ENCODE data around the gene ZYX. TPM values are rescaled to one million over a fixed set of nuclear protein-coding genes. Genes with fewer than 3 reads are reported as not detected.

ZYX gene
- total RNA-seq, 1 donor from 2014 or later, result 523 TPM

GRCh38 chr7:143387156-143387975 is 6.2 kb downstream of the ZYX start:
- no peak for FAIRE-seq
- H3K4me1 ChIP-seq (ENCODE audit: insufficient read depth, low read length), result peaks cover 69% of the 10 kb centered on the region
- H3K27me3 ChIP-seq (ENCODE audit: insufficient read depth, low read length), result no peaks in the 10 kb centered on the region
- H3K36me3 ChIP-seq (ENCODE audit: insufficient read depth, low read length), result peaks cover 76% of the 10 kb centered on the region
- peaks cover 84% of the 10 kb centered on the region for H3K79me2 ChIP-seq (ENCODE audit: insufficient read depth, low read length)
- peak overlapping the region; percentile 26 for H3K4me3 ChIP-seq (ENCODE audit: insufficient read depth, low read depth, low read length)
- peak overlapping the region; percentile 72 for H3K9ac ChIP-seq (ENCODE audit: low read length)
- Mint-ChIP-seq H3K4me1 (ENCODE audit: low read depth, unreplicated experiment) (peaks cover 35% of the 10 kb centered on the region), H3K27me3 (ENCODE audit: low read depth, unreplicated experiment) (no peaks in the 10 kb centered on the region), H3K9me3 (ENCODE audit: unreplicated experiment) (peaks cover 4% of the 10 kb centered on the region), H3K36me3 (ENCODE audit: low read depth, unreplicated experiment) (peaks cover 23% of the 10 kb centered on the region), H3K27ac (ENCODE audit: unreplicated experiment) (peak overlapping the region; percentile 55), H3K4me3 (ENCODE audit: unreplicated experiment) (no peak overlapping the region)
- H4K20me1 ChIP-seq (ENCODE audit: insufficient read depth, low read length), result peaks cover 100% of the 10 kb centered on the region
- H2AFZ ChIP-seq (ENCODE audit: low read depth, low read length), result no peak overlapping the region
- TF ChIP-seq CTCF (IDR thresholded peaks at IDR 0.05; ENCODE audit: insufficient read depth, low read depth, low read length) (no peak), EZH2 (IDR thresholded peaks at IDR 0.05; ENCODE audit: insufficient read depth, low read length) (no peak)
- H3K9me3 ChIP-seq (ENCODE audit: insufficient read depth, low read depth, low read length), result no peaks in the 10 kb centered on the region
- H3K4me2 ChIP-seq (ENCODE audit: low read length), result peak overlapping the region; percentile 97
- no peak for DNase-seq (ENCODE audit: low read depth)
- H3K27ac ChIP-seq (ENCODE audit: low read depth, low read length), result no peak overlapping the region

GRCh38 chr7:143388051-143388450 is 6.9 kb downstream of the ZYX start:
- H3K27me3 Mint-ChIP-seq (ENCODE audit: low read depth, unreplicated experiment), result no peaks in the 10 kb centered on the region
- TF ChIP-seq EZH2 (IDR thresholded peaks at IDR 0.05; ENCODE audit: insufficient read depth, low read length) (no peak), CTCF (IDR thresholded peaks at IDR 0.05; ENCODE audit: insufficient read depth, low read depth, low read length) (no peak)
- Histone ChIP-seq H3K4me1 (ENCODE audit: insufficient read depth, low read length) (peaks cover 69% of the 10 kb centered on the region), H2AFZ (ENCODE audit: low read depth, low read length) (no peak overlapping the region), H3K27ac (ENCODE audit: low read depth, low read length) (no peak overlapping the region), H3K27me3 (ENCODE audit: insufficient read depth, low read length) (no peaks in the 10 kb centered on the region), H3K9me3 (ENCODE audit: insufficient read depth, low read depth, low read length) (no peaks in the 10 kb centered on the region), H3K4me2 (ENCODE audit: low read length) (peak overlapping the region; percentile 97), H4K20me1 (ENCODE audit: insufficient read depth, low read length) (peaks cover 100% of the 10 kb centered on the region), H3K36me3 (ENCODE audit: insufficient read depth, low read length) (peaks cover 69% of the 10 kb centered on the region), H3K4me3 (ENCODE audit: insufficient read depth, low read depth, low read length) (no peak overlapping the region), H3K9ac (ENCODE audit: low read length) (no peak overlapping the region), H3K79me2 (ENCODE audit: insufficient read depth, low read length) (peaks cover 77% of the 10 kb centered on the region)
- peaks cover 35% of the 10 kb centered on the region for H3K4me1 Mint-ChIP-seq (ENCODE audit: low read depth, unreplicated experiment)
- H3K36me3 Mint-ChIP-seq (ENCODE audit: low read depth, unreplicated experiment), result peaks cover 25% of the 10 kb centered on the region
- DNase-seq (ENCODE audit: low read depth) (no peak), FAIRE-seq (no peak)
- H3K4me3 Mint-ChIP-seq (ENCODE audit: unreplicated experiment), result no peak overlapping the region
- H3K9me3 Mint-ChIP-seq (ENCODE audit: unreplicated experiment), result peaks cover 4% of the 10 kb centered on the region
- H3K27ac Mint-ChIP-seq (ENCODE audit: unreplicated experiment), result peak overlapping the region; percentile 55

Measured in astrocyte (in vitro differentiated cells and primary cell).